Transverse colon (tissue), 4 donors: ENCODE measurements around the gene SMARCD2.

Experiments
- EP300 ChIP-seq: sonication (generic); formaldehyde crosslinking; IDR thresholded peaks from one replicate; pipeline ENCODE4 v1.6.1; 2017; ENCODE audit warnings: antibody characterized with exemption, low read depth
- POLR2A ChIP-seq: fragments of 450-650 bp; IDR thresholded peaks from one replicate; pipeline ENCODE4 v1.6.1; 2016; ENCODE audit warnings: antibody characterized with exemption, mild to moderate bottlenecking, moderate library complexity
- POLR2AphosphoS5 ChIP-seq, 3 donors: sonication (generic); formaldehyde crosslinking; IDR thresholded peaks; one replicate each; pipeline ENCODE4 v1.6.1; 2016; ENCODE audit warnings: antibody characterized with exemption in 3 of 3
- TF ChIP-seq, protein P1 (sequence below), 5 experiments: fragments of 200-600 bp in 3 of 5; fragments of 450-650 bp in 2 of 5; sonication (generic) in 3 of 5; IDR thresholded peaks; 1 replicate in 2 of 5; 2 replicates in 3 of 5; pipeline ENCODE4 v1.5.1; 2016 to 2017; ENCODE audit warnings: antibody characterized with exemption in 5 of 5, inconsistent platforms in 3 of 5, mild to moderate bottlenecking in 2 of 5, moderate library complexity in 1 of 5

DNA sequence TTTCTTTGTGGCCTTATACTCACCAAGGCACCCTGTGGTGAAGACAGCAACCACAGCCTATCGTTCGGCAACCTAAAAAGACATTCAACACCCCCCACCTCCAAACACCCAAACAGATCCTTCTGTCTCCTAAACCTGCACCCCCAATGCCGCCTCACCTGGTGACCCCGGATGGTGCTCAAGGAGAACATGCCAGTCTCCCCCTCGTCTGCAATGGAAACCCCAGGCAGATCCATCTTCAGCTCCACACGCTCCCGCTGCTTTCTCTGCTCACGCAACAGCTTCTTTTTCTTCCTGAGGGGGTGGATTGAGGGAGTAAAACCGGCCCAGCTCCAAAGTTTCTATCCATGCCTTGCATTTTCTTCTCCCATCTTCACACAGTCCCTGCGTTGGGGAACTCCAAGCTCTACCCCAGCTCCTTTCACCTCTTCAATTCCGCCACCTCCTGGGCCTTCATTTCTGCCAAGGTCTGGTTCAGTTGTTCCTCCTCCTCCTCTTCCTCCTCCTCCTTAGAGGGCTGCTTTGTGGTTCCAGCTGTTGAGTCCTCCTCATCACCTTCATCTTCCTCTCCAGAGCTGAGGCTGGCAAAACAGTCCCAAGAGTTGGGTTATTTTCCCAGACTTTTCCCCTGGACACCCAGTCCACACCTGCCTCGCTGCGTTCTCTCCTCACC is 18.7 kb downstream of the SMARCD2 start:
- TF ChIP-seq, protein P1, sequence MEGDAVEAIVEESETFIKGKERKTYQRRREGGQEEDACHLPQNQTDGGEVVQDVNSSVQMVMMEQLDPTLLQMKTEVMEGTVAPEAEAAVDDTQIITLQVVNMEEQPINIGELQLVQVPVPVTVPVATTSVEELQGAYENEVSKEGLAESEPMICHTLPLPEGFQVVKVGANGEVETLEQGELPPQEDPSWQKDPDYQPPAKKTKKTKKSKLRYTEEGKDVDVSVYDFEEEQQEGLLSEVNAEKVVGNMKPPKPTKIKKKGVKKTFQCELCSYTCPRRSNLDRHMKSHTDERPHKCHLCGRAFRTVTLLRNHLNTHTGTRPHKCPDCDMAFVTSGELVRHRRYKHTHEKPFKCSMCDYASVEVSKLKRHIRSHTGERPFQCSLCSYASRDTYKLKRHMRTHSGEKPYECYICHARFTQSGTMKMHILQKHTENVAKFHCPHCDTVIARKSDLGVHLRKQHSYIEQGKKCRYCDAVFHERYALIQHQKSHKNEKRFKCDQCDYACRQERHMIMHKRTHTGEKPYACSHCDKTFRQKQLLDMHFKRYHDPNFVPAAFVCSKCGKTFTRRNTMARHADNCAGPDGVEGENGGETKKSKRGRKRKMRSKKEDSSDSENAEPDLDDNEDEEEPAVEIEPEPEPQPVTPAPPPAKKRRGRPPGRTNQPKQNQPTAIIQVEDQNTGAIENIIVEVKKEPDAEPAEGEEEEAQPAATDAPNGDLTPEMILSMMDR (IDR thresholded peaks at IDR 0.05): no peak
- TF ChIP-seq POLR2AphosphoS5 (IDR thresholded peaks at IDR 0.05) (no peak), POLR2A (no peak), EP300 (no peak)
